ENCODE data around the gene GFM1.

DNA sequence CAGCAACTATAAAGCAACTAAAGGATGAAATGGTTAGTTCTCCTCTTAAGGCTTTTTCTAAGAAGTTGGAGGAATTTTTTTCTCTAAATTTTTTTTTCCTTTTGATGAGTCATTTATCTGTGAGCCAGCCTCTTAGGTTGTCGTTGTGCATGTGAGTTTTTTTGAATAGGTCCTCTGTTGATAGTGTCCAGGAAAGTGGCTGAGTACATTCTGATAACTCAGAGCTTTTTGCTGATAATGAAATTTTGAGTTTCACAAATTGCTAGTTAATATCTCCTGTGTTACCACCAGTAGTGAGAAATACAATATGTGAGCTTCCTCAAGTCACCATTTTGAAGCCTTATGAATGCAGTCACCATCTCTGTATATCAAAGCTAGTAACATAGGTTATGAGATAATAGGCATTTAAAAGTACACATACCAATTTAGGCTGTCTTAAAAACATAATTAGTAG lies 35.2 kb downstream of the GFM1 start:
- TF ChIP-seq CTCF (conservative IDR thresholded peaks at IDR 0.05; ENCODE audit: low read depth in 2 of 2) (no peak), CREB1 (CRISPR knock-in tag; IDR thresholded peaks at IDR 0.05; ENCODE audit: low read depth) (no peak), POLR2AphosphoS5 (IDR thresholded peaks at IDR 0.05; ENCODE audit: low read depth) (no peak), EZH2 (IDR thresholded peaks at IDR 0.05; ENCODE audit: low read depth, unreplicated experiment) (no peak), STAT1 (IDR thresholded peaks at IDR 0.05; ENCODE audit: unreplicated experiment) (no peak), REST (IDR thresholded peaks at IDR 0.05; ENCODE audit: unreplicated experiment) (no peak), EZH2phosphoT487 (IDR thresholded peaks at IDR 0.05; ENCODE audit: unreplicated experiment) (no peak), ZNF331 (CRISPR knock-in tag; IDR thresholded peaks at IDR 0.05; ENCODE audit: low read depth) (no peak), NANOG (IDR thresholded peaks at IDR 0.05; ENCODE audit: borderline replicate concordance) (no peak), JUNB (IDR thresholded peaks at IDR 0.05; ENCODE audit: unreplicated experiment) (no peak), ZNF114 (CRISPR knock-in tag; IDR thresholded peaks at IDR 0.05) (no peak), ETS1 (IDR thresholded peaks at IDR 0.05) (no peak)
- TF ChIP-seq, protein P1, sequence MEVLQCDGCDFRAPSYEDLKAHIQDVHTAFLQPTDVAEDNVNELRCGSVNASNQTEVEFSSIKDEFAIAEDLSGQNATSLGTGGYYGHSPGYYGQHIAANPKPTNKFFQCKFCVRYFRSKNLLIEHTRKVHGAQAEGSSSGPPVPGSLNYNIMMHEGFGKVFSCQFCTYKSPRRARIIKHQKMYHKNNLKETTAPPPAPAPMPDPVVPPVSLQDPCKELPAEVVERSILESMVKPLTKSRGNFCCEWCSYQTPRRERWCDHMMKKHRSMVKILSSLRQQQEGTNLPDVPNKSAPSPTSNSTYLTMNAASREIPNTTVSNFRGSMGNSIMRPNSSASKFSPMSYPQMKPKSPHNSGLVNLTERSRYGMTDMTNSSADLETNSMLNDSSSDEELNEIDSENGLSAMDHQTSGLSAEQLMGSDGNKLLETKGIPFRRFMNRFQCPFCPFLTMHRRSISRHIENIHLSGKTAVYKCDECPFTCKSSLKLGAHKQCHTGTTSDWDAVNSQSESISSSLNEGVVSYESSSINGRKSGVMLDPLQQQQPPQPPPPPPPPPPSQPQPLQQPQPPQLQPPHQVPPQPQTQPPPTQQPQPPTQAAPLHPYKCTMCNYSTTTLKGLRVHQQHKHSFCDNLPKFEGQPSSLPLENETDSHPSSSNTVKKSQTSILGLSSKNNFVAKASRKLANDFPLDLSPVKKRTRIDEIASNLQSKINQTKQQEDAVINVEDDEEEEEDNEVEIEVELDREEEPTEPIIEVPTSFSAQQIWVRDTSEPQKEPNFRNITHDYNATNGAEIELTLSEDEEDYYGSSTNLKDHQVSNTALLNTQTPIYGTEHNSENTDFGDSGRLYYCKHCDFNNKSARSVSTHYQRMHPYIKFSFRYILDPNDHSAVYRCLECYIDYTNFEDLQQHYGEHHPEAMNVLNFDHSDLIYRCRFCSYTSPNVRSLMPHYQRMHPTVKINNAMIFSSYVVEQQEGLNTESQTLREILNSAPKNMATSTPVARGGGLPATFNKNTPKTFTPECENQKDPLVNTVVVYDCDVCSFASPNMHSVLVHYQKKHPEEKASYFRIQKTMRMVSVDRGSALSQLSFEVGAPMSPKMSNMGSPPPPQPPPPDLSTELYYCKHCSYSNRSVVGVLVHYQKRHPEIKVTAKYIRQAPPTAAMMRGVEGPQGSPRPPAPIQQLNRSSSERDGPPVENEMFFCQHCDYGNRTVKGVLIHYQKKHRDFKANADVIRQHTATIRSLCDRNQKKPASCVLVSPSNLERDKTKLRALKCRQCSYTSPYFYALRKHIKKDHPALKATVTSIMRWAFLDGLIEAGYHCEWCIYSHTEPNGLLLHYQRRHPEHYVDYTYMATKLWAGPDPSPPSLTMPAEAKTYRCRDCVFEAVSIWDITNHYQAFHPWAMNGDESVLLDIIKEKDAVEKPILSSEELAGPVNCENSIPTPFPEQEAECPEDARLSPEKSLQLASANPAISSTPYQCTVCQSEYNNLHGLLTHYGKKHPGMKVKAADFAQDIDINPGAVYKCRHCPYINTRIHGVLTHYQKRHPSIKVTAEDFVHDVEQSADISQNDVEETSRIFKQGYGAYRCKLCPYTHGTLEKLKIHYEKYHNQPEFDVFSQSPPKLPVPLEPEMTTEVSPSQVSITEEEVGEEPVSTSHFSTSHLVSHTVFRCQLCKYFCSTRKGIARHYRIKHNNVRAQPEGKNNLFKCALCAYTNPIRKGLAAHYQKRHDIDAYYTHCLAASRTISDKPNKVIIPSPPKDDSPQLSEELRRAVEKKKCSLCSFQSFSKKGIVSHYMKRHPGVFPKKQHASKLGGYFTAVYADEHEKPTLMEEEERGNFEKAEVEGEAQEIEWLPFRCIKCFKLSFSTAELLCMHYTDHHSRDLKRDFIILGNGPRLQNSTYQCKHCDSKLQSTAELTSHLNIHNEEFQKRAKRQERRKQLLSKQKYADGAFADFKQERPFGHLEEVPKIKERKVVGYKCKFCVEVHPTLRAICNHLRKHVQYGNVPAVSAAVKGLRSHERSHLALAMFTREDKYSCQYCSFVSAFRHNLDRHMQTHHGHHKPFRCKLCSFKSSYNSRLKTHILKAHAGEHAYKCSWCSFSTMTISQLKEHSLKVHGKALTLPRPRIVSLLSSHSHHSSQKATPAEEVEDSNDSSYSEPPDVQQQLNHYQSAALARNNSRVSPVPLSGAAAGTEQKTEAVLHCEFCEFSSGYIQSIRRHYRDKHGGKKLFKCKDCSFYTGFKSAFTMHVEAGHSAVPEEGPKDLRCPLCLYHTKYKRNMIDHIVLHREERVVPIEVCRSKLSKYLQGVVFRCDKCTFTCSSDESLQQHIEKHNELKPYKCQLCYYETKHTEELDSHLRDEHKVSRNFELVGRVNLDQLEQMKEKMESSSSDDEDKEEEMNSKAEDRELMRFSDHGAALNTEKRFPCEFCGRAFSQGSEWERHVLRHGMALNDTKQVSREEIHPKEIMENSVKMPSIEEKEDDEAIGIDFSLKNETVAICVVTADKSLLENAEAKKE (CRISPR knock-in tag; IDR thresholded peaks at IDR 0.05) = no peak
